Loucy (cell line): ENCODE data around the gene TRIM26.
"Not testable (repeated sequence)": the region's sequence is repeated elsewhere in the genome, so short reads cannot be mapped to it uniquely, and the experiment has no call there.

Experiments
- H2AFZ ChIP-seq: fragments of 200-600 bp; sonication (generic); 2 replicates; pipeline ENCODE4 v1.6.0; 2016; ENCODE audit warnings: antibody characterized with exemption, mild to moderate bottlenecking, low read length, moderate library complexity
- H3F3A ChIP-seq: fragments of 200-600 bp; 2 replicates; pipeline ENCODE4 v1.6.0; 2016; ENCODE audit warnings: antibody characterized with exemption, low read depth, mild to moderate bottlenecking
- H3K27me3 ChIP-seq: fragments of 200-600 bp; sonication (generic); 2 replicates; pipeline ENCODE4 v1.6.1; 2014; ENCODE audit warnings: low read length, mild to moderate bottlenecking; ENCODE audit not compliant: insufficient read depth, poor library complexity, severe bottlenecking
- H3K36me3 ChIP-seq: fragments of 200-600 bp; sonication (generic); 2 replicates; pipeline ENCODE4 v1.6.1; 2016; ENCODE audit warnings: low read length; ENCODE audit not compliant: insufficient read depth
- H3K4me1 ChIP-seq: fragments of 200-600 bp; sonication (generic); 2 replicates; pipeline ENCODE4 v1.5.1; 2014; ENCODE audit warnings: low read length, mild to moderate bottlenecking; ENCODE audit not compliant: insufficient read depth, poor library complexity, severe bottlenecking
- H3K4me2 ChIP-seq: fragments of 200-600 bp; sonication (generic); 2 replicates; pipeline ENCODE4 v1.6.0; 2014; ENCODE audit warnings: antibody characterized with exemption, low read length, low read depth, mild to moderate bottlenecking; ENCODE audit not compliant: poor library complexity, severe bottlenecking
- H3K4me3 ChIP-seq: fragments of 200-600 bp; sonication (generic); 2 replicates; pipeline ENCODE4 v1.5.1; 2014; ENCODE audit warnings: low read length, mild to moderate bottlenecking, mixed read lengths; ENCODE audit not compliant: poor library complexity, severe bottlenecking
- H3K79me2 ChIP-seq: fragments of 200-600 bp; sonication (generic); 2 replicates; pipeline ENCODE4 v1.6.1; 2014; ENCODE audit warnings: low read length; ENCODE audit not compliant: insufficient read depth
- H3K9ac ChIP-seq: fragments of 200-600 bp; sonication (generic); 2 replicates; pipeline ENCODE4 v1.6.0; 2014; ENCODE audit warnings: mild to moderate bottlenecking, low read depth, low read length, moderate library complexity; ENCODE audit not compliant: poor library complexity, severe bottlenecking
- H3K9me2 ChIP-seq: fragments of 200-600 bp; sonication (generic); replicated peaks from 2 replicates; pipeline ENCODE4 v1.6.1; 2016; ENCODE audit warnings: low read depth, low read length, mixed read lengths
- H3K9me3 ChIP-seq: fragments of 200-600 bp; sonication (generic); 2 replicates; pipeline ENCODE4 v1.6.1; 2014; ENCODE audit warnings: mild to moderate bottlenecking, antibody characterized with exemption, low read length, low read depth; ENCODE audit not compliant: insufficient read depth
- H4K20me1 ChIP-seq: fragments of 200-600 bp; sonication (generic); 2 replicates; pipeline ENCODE4 v1.6.0; 2014; ENCODE audit warnings: antibody characterized with exemption, low read length, mild to moderate bottlenecking; ENCODE audit not compliant: insufficient read depth, poor library complexity, severe bottlenecking
- EZH2phosphoT487 ChIP-seq: fragments of 200-600 bp; IDR thresholded peaks from 2 replicates; pipeline ENCODE4 v1.6.1; 2018; ENCODE audit warnings: antibody characterized with exemption, mild to moderate bottlenecking, moderate library complexity, borderline replicate concordance
- TF ChIP-seq, protein P1 (sequence below): fragments of 200-600 bp; sonication (generic); conservative IDR thresholded peaks from 2 replicates; pipeline ENCODE4 v1.5.1; 2014; ENCODE audit warnings: mild to moderate bottlenecking, antibody characterized with exemption, low read length

The TRIM26 gene

DNA sequence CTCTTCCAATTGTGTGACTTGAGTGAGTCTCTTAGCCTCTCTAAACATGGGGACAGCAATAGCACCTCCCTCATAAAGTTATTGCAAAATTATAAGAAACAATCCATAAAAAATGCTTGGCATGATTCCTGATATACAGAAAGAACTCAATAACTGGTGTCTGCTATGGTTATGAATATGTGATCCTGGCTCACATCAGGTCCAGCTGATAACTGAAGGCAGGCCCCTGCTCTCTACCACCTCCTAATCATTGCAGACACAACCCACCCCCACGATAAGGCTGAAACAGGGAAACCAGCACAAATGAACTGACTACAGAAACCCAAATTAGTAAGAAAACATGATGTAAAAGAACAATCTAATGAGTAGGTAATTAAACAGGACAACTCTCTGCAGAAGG, 44.5 kb downstream of the TRIM26 start:
- Histone ChIP-seq H4K20me1 (no peaks in the 10 kb centered on the region), H3K4me1 (peaks cover 48% of the 10 kb centered on the region), H3K4me2 (peak overlapping the region; percentile 77), H3K4me3 (no peak overlapping the region), H3K9me2 (no peaks in the 10 kb centered on the region), H3K9me3 (no peaks in the 10 kb centered on the region), H3K36me3 (no peaks in the 10 kb centered on the region), H3K9ac (peak overlapping the region; percentile 65), H3K27me3 (no peaks in the 10 kb centered on the region), H3F3A (peaks cover 3% of the 10 kb centered on the region; the same call in 1 of the 2 replicates), H3K79me2 (no peaks in the 10 kb centered on the region), H2AFZ (peak overlapping the region; percentile 31; the same call in 1 of the 2 replicates)
- TF ChIP-seq, protein P1, sequence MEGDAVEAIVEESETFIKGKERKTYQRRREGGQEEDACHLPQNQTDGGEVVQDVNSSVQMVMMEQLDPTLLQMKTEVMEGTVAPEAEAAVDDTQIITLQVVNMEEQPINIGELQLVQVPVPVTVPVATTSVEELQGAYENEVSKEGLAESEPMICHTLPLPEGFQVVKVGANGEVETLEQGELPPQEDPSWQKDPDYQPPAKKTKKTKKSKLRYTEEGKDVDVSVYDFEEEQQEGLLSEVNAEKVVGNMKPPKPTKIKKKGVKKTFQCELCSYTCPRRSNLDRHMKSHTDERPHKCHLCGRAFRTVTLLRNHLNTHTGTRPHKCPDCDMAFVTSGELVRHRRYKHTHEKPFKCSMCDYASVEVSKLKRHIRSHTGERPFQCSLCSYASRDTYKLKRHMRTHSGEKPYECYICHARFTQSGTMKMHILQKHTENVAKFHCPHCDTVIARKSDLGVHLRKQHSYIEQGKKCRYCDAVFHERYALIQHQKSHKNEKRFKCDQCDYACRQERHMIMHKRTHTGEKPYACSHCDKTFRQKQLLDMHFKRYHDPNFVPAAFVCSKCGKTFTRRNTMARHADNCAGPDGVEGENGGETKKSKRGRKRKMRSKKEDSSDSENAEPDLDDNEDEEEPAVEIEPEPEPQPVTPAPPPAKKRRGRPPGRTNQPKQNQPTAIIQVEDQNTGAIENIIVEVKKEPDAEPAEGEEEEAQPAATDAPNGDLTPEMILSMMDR = no peak
- TF ChIP-seq EZH2phosphoT487 = no peak

DNA sequence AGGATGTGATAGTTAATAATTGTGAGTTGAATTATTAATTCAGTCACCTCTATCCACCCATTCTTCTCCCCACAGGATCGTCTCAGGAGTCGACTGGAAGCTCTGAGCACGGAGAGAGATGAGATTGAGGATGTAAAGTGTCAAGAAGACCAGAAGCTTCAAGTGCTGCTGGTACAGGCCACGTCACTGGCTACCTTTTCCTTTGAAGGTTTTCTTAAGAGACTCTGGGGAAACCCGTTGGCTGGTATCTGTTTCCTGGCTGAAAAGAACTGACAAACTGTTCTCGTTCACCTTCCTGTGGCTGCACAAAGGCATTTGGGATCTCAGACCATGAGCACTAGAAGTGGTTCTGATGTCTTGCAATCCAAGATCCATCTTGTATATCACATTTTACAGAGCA, 46.1 kb downstream of the TRIM26 start:
- no peaks in the 10 kb centered on the region for H3K9me2 ChIP-seq
- H3K27me3 ChIP-seq = no peaks in the 10 kb centered on the region
- H3K79me2 ChIP-seq = no peaks in the 10 kb centered on the region
- peak overlapping the region; percentile 49; the same call in 1 of the 2 replicates for H2AFZ ChIP-seq
- H4K20me1 ChIP-seq = no peaks in the 10 kb centered on the region
- H3K4me3 ChIP-seq = peak overlapping the region; percentile 58
- TF ChIP-seq, protein P1 = no peak
- TF ChIP-seq EZH2phosphoT487 = no peak
- H3F3A ChIP-seq = peaks cover 3% of the 10 kb centered on the region; the same call in 1 of the 2 replicates
- H3K4me2 ChIP-seq = peak overlapping the region; percentile 77
- H3K36me3 ChIP-seq = no peaks in the 10 kb centered on the region
- peak overlapping the region; percentile 65 for H3K9ac ChIP-seq
- H3K9me3 ChIP-seq = no peaks in the 10 kb centered on the region
- peaks cover 62% of the 10 kb centered on the region for H3K4me1 ChIP-seq

DNA sequence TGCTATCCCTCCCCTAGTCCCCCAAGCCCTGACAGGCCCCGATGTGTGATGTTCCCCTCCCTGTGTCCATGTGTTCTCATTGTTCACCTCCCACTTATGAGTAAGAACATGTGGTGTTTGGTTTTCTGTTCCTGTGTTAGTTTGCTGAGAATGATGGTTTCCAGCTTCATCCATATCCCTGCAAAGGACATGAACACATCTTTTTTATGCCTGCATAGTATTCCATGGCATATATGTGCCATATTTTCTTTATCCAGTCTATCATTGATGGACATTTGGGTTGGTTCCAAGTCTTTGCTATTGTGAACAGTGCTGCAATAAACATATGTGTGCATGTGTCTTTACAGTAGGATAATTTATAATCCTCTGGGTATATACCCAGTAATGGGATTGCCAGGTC, 48.0 kb downstream of the TRIM26 start:
- not testable (repeated sequence) for H3K4me3 ChIP-seq, H3K4me2 ChIP-seq, H4K20me1 ChIP-seq, H3K9me2 ChIP-seq, H3F3A ChIP-seq, H3K79me2 ChIP-seq, H3K9me3 ChIP-seq, H3K36me3 ChIP-seq, H3K27me3 ChIP-seq, H3K9ac ChIP-seq, H2AFZ ChIP-seq
- H3K4me1 ChIP-seq = peaks cover 62% of the 10 kb centered on the region

DNA sequence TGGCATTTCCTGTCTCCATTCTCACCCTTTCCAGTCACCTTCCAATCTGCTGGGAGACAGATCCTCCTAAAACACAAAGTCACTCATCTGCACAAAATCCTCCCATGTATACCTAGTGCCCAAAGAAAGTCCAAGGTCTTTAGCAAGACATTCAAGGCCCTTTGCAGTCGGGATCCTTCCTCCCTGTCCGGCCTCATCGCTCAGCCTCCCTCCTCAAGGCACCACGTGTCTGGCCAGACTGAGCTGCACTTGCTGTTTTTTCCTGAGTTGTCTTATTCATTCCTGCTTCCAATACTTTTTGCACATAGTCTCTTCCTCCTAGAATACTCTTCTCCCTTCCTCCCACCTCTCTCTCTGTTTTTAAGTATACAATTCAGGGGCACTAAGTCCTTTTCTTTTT, 48.5 kb downstream of the TRIM26 start:
- Histone ChIP-seq H3K9ac (no peak overlapping the region), H3K4me2 (no peak overlapping the region)
- TF ChIP-seq, protein P1 = no peak
- TF ChIP-seq EZH2phosphoT487 = no peak

More for the DNA sequence above, 48.5 kb downstream of the TRIM26 start:
- Histone ChIP-seq H3K9me3 (no peaks in the 10 kb centered on the region), H3F3A (peaks cover 3% of the 10 kb centered on the region; the same call in 1 of the 2 replicates), H3K4me3 (no peak overlapping the region), H2AFZ (no peak overlapping the region), H4K20me1 (no peaks in the 10 kb centered on the region), H3K27me3 (no peaks in the 10 kb centered on the region), H3K4me1 (peaks cover 60% of the 10 kb centered on the region), H3K36me3 (no peaks in the 10 kb centered on the region), H3K79me2 (no peaks in the 10 kb centered on the region), H3K9me2 (no peaks in the 10 kb centered on the region)
